ENCODE measurements around the gene NINJ2. TPM values are rescaled to one million over a fixed set of nuclear protein-coding genes. Genes with fewer than 3 reads are reported as not detected.

Gene NINJ2
- total RNA-seq, 1 donor from 2014 or later, result 0.76 TPM

GRCh38 chr12:617304-617915 is 45.8 kb downstream of the NINJ2 start:
- Mint-ChIP-seq H3K4me1 (ENCODE audit: low read depth, unreplicated experiment) (peaks cover 13% of the 10 kb centered on the region), H3K36me3 (ENCODE audit: unreplicated experiment) (no peaks in the 10 kb centered on the region)

GRCh38 chr12:615620-616019 is 47.6 kb downstream of the NINJ2 start:
- Mint-ChIP-seq H3K36me3 (ENCODE audit: unreplicated experiment) (no peaks in the 10 kb centered on the region), H3K4me3 (ENCODE audit: unreplicated experiment) (no peak overlapping the region), H3K4me1 (ENCODE audit: low read depth, unreplicated experiment) (peaks cover 13% of the 10 kb centered on the region), H3K9me3 (ENCODE audit: unreplicated experiment) (peaks cover 2% of the 10 kb centered on the region), H3K27ac (ENCODE audit: unreplicated experiment) (no peak overlapping the region), H3K27me3 (ENCODE audit: unreplicated experiment) (peaks cover 1% of the 10 kb centered on the region)
- DNase-seq, result no peak
- TF ChIP-seq CTCF (IDR thresholded peaks at IDR 0.05; ENCODE audit: partially characterized antibody, unreplicated experiment), result no peak

More at GRCh38 chr12:617304-617915, 45.8 kb downstream of the NINJ2 start:
- peaks cover 1% of the 10 kb centered on the region for H3K27me3 Mint-ChIP-seq (ENCODE audit: unreplicated experiment)
- H3K9me3 Mint-ChIP-seq (ENCODE audit: unreplicated experiment), result peaks cover 2% of the 10 kb centered on the region
- TF ChIP-seq CTCF (IDR thresholded peaks at IDR 0.05; ENCODE audit: partially characterized antibody, unreplicated experiment), result no peak
- H3K4me3 Mint-ChIP-seq (ENCODE audit: unreplicated experiment), result no peak overlapping the region
- peak; percentile 58 for DNase-seq
- peak overlapping the region; percentile 26 for H3K27ac Mint-ChIP-seq (ENCODE audit: unreplicated experiment)

DNA sequence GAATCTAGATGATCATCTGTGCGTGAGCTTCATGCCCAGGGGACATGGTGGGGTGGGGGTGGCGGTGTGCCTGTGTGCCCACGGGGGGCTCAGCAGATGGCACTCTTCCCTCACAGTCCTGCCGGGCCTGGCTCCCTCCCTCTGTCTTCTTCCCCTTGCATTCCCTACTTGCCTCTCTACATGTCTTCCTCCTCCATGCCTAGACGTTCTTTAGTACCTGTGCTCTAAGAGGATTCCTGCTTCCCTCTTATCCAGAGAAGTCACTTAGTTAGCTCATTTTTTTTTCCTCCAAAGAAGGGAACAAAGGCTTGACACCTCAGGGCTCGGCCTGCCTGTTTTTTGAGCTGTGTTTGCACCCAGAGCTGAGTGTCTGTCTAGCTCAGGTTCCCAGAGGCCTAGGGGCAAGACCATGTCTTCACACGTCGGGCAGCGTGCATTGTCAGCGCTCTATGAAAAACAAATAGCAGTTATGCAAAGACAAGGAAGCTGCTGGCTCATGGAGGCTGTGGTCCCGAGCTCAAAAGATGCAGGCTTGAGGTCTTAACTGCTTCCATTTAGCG is 48.8 kb downstream of the NINJ2 start:
- peaks cover 1% of the 10 kb centered on the region for H3K27me3 Mint-ChIP-seq (ENCODE audit: unreplicated experiment)
- no peak overlapping the region for H3K27ac Mint-ChIP-seq (ENCODE audit: unreplicated experiment)
- H3K4me1 Mint-ChIP-seq (ENCODE audit: low read depth, unreplicated experiment), result peaks cover 17% of the 10 kb centered on the region
- no peaks in the 10 kb centered on the region for H3K36me3 Mint-ChIP-seq (ENCODE audit: unreplicated experiment)
- peaks cover 2% of the 10 kb centered on the region for H3K9me3 Mint-ChIP-seq (ENCODE audit: unreplicated experiment)
- TF ChIP-seq CTCF (IDR thresholded peaks at IDR 0.05; ENCODE audit: partially characterized antibody, unreplicated experiment), result no peak
- DNase-seq, result no peak
- no peak overlapping the region for H3K4me3 Mint-ChIP-seq (ENCODE audit: unreplicated experiment)

DNA sequence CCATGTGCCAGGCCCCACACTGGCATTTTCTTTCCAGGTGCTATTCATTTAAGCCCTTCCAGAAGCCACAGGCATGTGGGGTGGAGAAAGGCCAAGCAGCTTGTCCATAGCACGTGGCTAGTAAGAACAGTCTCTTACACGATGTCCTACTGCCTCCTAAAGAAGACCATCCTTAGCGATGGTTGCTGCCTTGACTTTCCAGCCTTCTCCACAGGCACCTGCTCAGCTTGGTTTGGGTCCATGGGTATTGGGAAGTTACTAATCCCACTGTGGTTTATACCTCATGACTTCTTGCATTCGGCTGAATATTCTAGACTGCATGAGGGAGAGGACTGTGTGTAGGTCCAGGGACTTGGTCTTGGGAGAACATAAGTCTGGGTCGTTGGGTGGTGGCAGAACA is 49.2 kb downstream of the NINJ2 start:
- H3K36me3 Mint-ChIP-seq (ENCODE audit: unreplicated experiment), result no peaks in the 10 kb centered on the region
- H3K27me3 Mint-ChIP-seq (ENCODE audit: unreplicated experiment), result peaks cover 1% of the 10 kb centered on the region
- no peak for DNase-seq
- TF ChIP-seq CTCF (IDR thresholded peaks at IDR 0.05; ENCODE audit: partially characterized antibody, unreplicated experiment), result no peak
- H3K4me3 Mint-ChIP-seq (ENCODE audit: unreplicated experiment), result no peak overlapping the region
- peaks cover 17% of the 10 kb centered on the region for H3K4me1 Mint-ChIP-seq (ENCODE audit: low read depth, unreplicated experiment)
- H3K27ac Mint-ChIP-seq (ENCODE audit: unreplicated experiment), result no peak overlapping the region
- peaks cover 2% of the 10 kb centered on the region for H3K9me3 Mint-ChIP-seq (ENCODE audit: unreplicated experiment)

GRCh38 chr12:612886-613285 is 50.4 kb downstream of the NINJ2 start:
- H3K36me3 Mint-ChIP-seq (ENCODE audit: unreplicated experiment), result no peaks in the 10 kb centered on the region
- H3K4me1 Mint-ChIP-seq (ENCODE audit: low read depth, unreplicated experiment), result peaks cover 17% of the 10 kb centered on the region
- peaks cover 2% of the 10 kb centered on the region for H3K9me3 Mint-ChIP-seq (ENCODE audit: unreplicated experiment)
- H3K4me3 Mint-ChIP-seq (ENCODE audit: unreplicated experiment), result no peak overlapping the region
- no peak for TF ChIP-seq CTCF (IDR thresholded peaks at IDR 0.05; ENCODE audit: partially characterized antibody, unreplicated experiment)
- DNase-seq, result no peak
- peaks cover 1% of the 10 kb centered on the region for H3K27me3 Mint-ChIP-seq (ENCODE audit: unreplicated experiment)
- no peak overlapping the region for H3K27ac Mint-ChIP-seq (ENCODE audit: unreplicated experiment)
